ENCODE measurements around the gene TSPAN11.

TSPAN11 gene

GRCh38 chr12:30988086-30988485 lies 61.5 kb downstream of the TSPAN11 start:
- no peak for TF ChIP-seq CTCF (IDR thresholded peaks at IDR 0.05)

GRCh38 chr12:30988646-30989286 lies 62.2 kb downstream of the TSPAN11 start:
- TF ChIP-seq CTCF (IDR thresholded peaks at IDR 0.05): no peak

GRCh38 chr12:30989754-30990153 lies 63.2 kb downstream of the TSPAN11 start:
- TF ChIP-seq CTCF (IDR thresholded peaks at IDR 0.05): peak; percentile 48; the same call in 1 of the 2 replicates

- no peak for TF ChIP-seq CTCF (IDR thresholded peaks at IDR 0.05)
Measured at GRCh38 chr12:30990316-30990715, 63.8 kb downstream of the TSPAN11 start.

GRCh38 chr12:30990776-30991175 lies 64.2 kb downstream of the TSPAN11 start:
- no peak for TF ChIP-seq CTCF (IDR thresholded peaks at IDR 0.05)

GRCh38 chr12:30991466-30991865 lies 64.9 kb downstream of the TSPAN11 start:
- TF ChIP-seq CTCF (IDR thresholded peaks at IDR 0.05): no peak

GRCh38 chr12:30992381-30992780 lies 65.8 kb downstream of the TSPAN11 start:
- TF ChIP-seq CTCF (IDR thresholded peaks at IDR 0.05): no peak

- TF ChIP-seq CTCF (IDR thresholded peaks at IDR 0.05): no peak
Measured at GRCh38 chr12:30993766-30994165, 67.2 kb downstream of the TSPAN11 start.
